OCI-LY3 (cell line): ENCODE results near the gene CATSPERZ.

Experiments used
- EZH2phosphoT487 ChIP-seq: fragments of 200-600 bp; shearing (Covaris generic); IDR thresholded peaks from 2 replicates; pipeline ENCODE4 v1.6.1; 2018; ENCODE audit warnings: antibody characterized with exemption, mixed run types, low read depth
- TF ChIP-seq, protein P1 (sequence below): fragments of 200-600, 300-600 bp; sonication (generic); IDR thresholded peaks from 2 replicates; pipeline ENCODE4 v1.5.1; 2014; ENCODE audit warnings: antibody characterized with exemption, low read length, low read depth

DNA sequence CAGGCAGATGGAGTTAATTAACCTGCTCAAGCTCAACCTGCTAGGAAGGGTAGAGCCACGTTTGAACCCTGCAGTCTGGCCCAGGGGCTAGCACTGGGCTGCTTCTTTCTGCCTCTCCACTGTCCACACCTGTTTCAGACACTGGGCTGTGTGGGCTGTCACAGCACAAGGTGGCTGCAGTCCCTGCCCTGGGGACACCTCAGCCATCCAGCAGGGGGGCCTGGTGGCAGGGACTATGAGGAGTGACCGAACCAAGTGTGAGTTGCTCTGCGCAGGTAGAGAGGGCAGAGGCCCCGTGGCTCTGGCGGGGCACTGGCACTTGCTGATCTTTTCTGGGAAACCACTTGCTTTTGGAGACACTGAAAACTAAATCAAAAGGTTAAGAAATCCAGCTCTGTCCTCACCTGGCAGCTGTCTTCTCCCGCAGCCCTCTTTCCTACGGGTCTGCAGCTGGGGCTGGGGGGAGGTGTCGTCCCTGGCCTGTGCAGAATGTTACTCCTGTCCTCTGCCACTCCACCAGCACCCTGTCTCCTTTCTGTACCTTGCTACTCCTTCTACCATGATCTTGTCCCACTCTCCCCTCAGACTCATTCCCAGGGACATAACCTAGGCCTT, 21.5 kb upstream of the CATSPERZ start:
- TF ChIP-seq, protein P1, sequence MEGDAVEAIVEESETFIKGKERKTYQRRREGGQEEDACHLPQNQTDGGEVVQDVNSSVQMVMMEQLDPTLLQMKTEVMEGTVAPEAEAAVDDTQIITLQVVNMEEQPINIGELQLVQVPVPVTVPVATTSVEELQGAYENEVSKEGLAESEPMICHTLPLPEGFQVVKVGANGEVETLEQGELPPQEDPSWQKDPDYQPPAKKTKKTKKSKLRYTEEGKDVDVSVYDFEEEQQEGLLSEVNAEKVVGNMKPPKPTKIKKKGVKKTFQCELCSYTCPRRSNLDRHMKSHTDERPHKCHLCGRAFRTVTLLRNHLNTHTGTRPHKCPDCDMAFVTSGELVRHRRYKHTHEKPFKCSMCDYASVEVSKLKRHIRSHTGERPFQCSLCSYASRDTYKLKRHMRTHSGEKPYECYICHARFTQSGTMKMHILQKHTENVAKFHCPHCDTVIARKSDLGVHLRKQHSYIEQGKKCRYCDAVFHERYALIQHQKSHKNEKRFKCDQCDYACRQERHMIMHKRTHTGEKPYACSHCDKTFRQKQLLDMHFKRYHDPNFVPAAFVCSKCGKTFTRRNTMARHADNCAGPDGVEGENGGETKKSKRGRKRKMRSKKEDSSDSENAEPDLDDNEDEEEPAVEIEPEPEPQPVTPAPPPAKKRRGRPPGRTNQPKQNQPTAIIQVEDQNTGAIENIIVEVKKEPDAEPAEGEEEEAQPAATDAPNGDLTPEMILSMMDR = no peak
- no peak for TF ChIP-seq EZH2phosphoT487
